Measurements from ENCODE around the gene TAF1A.

Gene TAF1A

DNA sequence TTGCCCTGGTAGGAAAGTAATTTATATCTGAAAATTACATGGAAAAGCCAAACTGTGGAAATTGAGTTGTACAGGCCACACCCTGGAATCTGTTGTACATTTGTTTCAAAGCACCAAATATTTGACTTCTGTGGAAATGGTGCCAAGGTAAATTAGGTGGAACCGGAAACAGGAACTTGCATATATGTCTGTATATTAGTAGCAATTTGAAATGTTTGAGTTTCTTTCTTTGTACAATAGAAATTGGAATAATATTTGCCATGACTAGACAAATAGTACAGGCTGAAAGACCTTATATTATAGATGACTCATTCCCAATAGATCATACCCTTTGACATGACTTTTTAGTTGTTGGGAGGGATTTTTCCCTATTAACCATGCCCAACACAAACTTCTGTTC is 10.5 kb upstream of the TAF1A start:
- in situ Hi-C loops (cut with MboI; ENCODE audit: low sequenced_read_pairs) = no loop called here

DNA sequence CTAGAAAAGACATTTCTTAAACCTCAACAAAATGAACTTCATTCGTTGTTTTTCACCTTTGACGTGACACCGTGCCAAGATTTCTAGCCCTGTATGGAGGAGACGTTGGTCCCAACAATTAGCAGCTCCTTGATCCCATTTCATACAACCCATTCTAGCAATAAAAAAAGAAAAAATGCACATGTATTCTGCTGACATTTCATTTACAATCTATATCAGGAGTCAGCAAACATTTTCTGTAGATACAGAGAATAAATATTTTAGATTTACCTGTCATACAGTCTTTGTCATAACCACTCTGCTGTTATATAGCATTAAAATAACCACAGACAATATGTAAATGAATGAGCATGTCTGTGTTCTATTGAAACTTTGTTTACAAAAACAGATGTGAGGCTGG is 7.0 kb upstream of the TAF1A start:
- in situ Hi-C loops (cut with MboI; ENCODE audit: low sequenced_read_pairs) = no loop called here

DNA sequence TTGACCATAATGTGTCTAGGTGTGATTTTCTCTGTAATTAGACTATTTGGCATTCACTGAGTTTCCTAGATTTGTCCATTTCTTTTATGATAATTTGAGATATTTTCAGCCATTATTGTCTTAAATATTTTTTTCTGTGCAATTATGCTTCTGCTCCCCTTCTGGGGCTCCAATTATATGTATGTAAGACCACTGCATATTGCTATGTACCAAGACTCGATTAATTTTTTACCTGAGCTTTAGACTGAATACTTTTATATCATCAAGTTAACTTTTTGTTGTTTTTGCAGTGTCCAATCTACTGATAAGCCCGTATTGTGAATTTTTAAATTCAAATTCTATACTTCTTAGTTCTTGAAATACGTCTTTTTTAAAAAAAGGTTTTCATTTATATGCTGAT is 5.1 kb upstream of the TAF1A start:
- in situ Hi-C loops (cut with MboI; ENCODE audit: low sequenced_read_pairs) = no loop called here

DNA sequence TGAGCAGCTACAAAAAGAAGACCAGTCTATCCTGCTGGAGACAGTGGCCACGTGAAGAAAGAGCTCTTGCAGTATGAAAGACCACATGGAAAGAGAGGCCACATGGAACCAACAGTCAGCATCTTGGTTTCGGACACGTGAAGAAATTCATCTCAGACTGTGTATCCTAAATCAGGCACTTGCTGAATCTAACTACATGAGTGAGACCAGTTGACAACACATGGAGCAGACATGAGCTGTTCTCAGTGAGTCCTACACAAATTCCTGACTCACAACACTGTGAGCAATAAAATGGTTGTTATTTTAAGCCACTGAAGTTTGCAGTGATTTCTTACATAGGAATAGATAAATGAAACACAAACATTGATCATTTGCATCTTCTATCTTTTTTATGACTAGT is 2.4 kb upstream of the TAF1A start:
- in situ Hi-C loops (cut with MboI; ENCODE audit: low sequenced_read_pairs) = no loop called here

DNA sequence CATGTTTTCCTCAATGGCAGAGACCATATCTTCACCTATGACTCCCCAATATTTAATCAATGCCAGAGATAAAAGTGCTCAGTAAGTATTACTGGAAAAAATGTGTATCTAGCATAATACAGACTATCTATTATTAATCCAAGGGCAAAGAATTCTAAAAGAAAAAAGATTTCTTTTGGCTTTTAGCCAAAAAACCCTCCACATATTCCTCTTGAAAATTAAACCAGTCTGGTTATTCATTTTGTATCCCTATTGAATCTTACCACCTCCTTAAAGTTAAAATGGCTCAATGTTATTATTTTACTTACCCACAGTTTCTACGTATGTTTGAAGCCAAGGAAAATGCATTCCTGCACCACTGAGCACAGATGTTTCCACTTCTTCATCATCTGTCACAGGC is 1.6 kb downstream of the TAF1A start:
- in situ Hi-C loops (cut with MboI; ENCODE audit: low sequenced_read_pairs) = no loop called here

DNA sequence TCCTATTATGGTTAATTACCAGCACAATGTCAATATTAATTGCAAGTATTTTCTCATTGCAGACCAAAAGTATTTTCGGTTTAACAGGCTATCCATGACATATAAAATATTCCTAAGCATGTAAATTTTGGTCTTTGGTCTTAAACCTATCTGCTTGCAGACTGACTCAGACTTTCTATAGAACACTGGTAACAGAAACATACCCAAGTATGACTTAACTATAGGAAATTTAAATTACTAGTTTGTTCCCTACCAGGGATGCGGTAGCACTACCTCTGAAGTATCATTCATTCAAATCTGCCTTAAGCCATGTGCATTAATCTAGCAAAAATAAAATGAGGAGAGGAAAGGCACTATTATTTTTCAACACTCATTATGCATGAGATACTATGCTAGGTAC is 2.9 kb downstream of the TAF1A start:
- in situ Hi-C loops (cut with MboI; ENCODE audit: low sequenced_read_pairs) = no loop called here

DNA sequence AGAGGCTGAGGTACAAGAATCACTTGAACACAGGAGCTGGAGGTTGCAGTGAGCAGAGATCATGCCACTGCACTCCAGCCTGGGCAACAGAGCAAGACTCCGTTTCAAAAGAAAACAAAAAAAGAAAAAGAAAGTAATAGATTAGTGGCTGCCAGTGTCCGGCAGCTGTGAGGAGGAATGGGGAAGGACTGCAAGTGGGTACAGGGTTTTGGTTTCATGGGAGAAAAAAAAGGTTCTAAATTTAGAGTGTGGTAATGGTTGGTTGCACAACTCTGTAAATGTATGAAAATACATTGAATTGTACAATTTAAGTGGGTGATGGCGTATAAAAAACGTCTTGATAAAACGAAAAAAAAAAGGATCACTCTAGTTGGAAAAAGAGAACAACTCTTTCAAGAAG is 6.7 kb downstream of the TAF1A start:
- in situ Hi-C loops (cut with MboI; ENCODE audit: low sequenced_read_pairs) = no loop called here

DNA sequence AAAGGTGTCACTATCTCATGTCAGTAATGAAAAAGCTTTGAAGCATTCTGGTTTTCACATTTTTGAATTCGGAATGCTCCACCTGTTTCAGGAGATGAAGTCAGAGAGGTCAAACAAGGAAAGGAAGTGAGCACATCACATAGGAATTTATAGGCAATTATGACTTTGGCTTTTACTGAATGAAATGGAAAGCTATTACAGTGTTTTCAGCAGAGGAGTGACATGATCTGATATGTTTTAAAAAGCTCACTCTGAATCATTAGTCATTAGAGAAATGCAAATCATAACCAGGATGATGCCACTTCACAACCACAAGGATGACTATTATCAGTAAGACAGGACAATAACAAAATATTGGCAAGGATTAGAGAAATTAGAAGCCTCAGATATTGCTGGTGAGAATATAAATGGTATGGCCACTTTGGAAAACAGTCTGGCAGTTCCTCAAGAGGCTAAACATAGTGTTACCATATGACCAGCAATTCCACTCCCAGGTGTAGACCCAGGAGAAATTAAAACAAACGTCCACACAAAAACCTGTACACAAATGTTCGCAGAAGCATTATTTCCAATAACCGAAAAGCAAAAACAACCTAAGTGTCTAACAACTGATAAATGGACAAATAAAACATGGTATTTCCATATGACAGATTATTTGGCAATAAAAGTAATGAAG is 7.5 kb downstream of the TAF1A start:
- in situ Hi-C loops (cut with MboI; ENCODE audit: low sequenced_read_pairs) = no loop called here

DNA sequence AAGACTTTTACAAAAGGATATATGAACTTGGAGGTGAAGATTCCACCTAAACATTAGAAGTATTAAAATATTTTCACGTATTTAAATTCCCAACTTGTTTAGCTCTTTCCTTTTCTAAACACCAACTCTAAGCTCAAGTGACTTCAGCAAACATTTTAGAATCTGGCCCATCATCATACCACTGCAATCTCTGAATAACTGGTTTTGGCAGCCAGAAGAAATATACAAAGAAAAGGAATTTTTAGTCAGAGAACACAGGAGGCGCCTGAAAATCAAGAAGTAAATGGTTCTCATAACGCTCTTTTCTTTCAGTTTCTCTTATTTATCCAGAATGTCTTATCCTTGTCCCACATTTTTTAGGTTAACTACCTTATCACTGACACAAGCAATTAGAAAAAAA is 10.4 kb downstream of the TAF1A start:
- in situ Hi-C loops (cut with MboI; ENCODE audit: low sequenced_read_pairs) = no loop called here

DNA sequence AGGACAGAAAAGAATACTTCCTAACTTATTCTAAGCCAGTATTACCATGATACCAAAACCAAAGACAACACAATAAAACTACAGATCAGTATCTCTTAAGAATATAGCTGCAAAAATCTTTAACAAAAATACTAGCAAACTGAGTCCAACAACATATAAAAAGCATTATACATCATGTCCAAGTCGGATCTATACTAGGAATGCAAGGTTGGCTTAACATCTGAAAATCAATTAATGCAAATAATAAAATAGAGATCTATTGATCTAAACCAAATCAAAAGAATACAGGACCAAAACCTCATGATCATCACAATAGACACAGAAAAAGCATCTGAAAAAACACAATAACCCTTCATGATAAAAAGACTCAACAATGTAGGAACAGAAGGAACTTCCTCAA is 18.9 kb downstream of the TAF1A start:
- in situ Hi-C loops (cut with MboI; ENCODE audit: low sequenced_read_pairs) = no loop called here

DNA sequence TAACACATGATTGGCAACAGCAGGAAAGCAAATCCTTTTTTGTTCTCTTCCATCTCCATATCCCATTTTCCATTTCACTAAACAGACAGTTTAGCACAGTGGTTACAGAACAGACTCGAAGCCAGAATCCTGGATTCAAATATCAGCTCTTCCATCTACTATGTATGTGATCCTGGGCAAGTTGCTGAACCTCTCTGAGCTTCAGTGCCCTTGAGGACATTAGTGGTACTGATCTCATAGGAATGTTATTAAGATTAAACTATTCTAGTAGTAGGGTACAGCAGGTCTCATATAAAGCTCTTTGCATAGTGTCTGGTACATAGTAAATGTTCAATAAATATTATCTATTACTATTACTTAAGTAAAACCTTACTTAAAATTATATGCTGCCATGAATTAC is 28.1 kb downstream of the TAF1A start:
- in situ Hi-C loops (cut with MboI; ENCODE audit: low sequenced_read_pairs) = no loop called here

DNA sequence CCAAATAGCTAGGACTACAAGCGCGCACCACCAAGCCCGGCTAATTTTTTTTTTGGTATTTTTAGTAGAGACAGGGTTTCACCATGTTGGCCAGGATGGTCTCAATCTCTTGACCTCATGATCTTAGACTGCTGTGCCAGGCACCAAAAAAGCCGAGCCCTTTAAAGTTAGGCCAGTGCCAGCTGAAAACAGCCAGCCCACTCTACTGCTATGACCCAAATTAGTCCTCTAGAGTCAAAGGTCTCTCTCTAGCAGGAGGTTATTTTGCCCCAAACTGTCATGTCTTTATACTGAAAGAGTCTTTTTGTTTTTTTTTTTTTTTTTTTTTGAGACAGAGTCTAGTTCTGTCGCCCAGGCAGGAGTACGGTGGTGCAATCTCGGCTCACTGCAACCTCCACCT is 32.2 kb downstream of the TAF1A start:
- in situ Hi-C loops (cut with MboI; ENCODE audit: low sequenced_read_pairs) = no loop called here

DNA sequence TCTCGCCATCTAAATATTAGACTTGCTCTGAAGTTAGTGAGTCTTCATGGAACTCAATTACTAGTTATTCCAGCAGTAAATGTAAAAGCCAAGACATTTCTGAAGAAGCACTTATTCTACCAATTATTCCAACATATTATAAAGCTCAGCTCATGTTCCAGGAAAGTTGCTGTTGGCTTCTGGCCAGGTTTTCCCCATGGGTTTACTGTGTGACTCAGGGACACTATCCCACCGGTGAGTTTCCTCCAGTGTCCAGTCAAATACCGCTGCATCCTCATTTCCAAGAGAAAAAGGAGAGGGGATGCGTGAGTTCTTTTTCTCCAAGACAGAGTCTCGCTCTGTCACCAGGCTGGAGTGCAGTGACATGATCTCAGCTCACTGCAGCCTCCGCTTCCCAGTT is 32.6 kb downstream of the TAF1A start:
- in situ Hi-C loops (cut with MboI; ENCODE audit: low sequenced_read_pairs) = no loop called here

DNA sequence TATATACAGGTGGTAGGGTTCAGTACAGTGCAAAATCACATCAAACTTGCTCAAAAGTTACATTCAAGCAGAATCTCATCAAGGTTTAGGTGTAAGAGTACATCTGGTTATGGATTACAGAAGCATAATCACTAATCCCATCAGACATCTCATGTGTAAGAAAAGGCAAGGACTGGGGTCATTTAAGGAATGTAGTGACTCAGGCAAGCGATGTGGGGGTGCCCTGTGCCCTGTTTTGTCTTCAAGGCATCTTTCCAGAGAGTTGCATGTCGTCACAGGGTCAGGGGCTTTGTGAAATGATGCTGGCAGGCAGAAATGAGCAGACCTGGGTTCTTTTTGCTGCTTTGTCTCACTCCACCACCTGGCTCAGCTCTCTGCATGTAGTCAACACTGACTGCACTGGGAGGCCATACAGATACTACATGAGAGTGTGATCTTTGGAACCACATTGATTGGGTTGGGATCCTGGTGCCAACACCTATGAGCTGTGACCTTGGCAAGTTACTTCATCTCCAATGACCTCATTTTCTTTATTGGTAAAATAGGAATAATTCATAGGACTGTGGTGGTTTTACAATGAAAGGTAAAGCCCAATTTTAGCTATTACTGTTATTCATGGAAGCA is 33.6 kb downstream of the TAF1A start:
- in situ Hi-C loops (cut with MboI; ENCODE audit: low sequenced_read_pairs) = no loop called here

DNA sequence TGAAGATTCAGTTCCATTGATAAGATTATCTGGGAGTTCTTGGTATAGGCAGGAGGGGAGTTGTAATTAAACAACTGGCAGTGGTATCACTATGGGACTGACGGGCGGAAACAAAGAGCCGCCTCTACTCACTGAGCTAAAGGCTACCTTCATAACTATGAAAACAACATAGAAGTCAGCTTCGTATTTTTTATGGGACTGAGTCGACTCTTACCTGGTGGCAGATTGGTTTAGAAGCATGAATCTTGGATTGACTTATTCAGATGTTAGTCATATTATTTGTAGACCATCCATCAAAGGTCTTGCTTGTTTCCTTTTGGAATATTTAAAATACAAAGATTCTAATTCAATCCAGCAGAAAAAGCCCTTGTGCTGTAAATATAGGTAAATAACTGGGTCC is 35.6 kb downstream of the TAF1A start:
- in situ Hi-C loops (cut with MboI; ENCODE audit: low sequenced_read_pairs) = no loop called here

DNA sequence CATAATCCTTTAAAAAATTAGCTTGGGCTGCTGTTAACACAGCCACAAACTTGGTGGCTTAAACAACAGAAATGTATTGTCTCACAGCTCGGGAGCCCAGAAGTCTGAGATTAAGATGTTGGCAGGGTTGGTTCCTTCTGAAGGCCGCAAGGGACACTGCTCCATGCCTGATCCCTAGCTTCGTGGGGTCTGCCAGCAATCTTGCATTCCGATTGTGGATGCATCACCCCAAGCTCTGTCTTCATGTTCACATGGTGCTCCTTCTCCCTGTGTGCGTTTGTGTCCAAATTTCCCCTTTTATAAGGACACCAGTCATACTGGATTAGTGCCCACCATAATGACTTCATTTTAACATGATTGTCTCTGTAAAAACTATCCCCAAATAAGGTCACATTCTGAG is 36.9 kb downstream of the TAF1A start:
- in situ Hi-C loops (cut with MboI; ENCODE audit: low sequenced_read_pairs) = no loop called here

DNA sequence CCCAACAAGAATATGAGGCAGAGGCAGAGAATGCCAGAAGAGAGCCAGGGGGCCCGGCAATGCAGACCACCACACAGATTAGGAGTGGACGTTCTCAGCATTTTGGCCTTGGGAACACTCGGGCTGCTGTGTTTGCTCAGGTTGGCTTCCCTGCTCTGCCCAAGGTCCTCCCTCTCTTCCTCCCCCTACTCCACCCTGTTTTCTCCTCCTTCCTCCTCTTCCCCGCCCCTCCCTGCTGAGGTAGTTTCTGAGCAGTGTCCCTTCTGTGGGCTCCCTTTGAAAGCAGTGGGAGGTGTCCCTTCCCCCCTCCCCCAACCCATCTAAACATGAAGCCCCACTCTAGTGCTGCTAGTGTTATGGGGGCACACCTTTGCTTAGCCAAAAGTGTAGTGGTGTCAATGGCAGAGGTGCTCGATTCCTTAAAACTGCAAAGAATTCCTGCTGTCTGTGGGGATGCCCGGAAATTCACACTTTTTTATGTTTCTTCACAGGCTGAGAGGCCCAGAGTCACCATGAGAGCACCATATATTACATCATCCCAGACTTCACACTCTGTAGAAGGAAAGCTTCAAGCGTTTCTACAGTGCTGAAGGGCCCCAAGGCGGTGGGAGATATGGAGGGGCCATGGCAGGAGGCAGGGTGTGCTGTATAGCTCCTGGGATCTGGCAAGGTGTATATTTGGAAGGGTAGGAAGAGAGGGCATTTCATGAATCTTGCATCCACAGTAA is 41.6 kb downstream of the TAF1A start, which contains the start of gene HHIPL2:
Gene HHIPL2 (minus strand): TSS at position 161 of the 728 bp plus-strand sequence. CDS start 60 bp downstream, at position 101.
- in situ Hi-C loops (cut with MboI; ENCODE audit: low sequenced_read_pairs) = no loop called here

DNA sequence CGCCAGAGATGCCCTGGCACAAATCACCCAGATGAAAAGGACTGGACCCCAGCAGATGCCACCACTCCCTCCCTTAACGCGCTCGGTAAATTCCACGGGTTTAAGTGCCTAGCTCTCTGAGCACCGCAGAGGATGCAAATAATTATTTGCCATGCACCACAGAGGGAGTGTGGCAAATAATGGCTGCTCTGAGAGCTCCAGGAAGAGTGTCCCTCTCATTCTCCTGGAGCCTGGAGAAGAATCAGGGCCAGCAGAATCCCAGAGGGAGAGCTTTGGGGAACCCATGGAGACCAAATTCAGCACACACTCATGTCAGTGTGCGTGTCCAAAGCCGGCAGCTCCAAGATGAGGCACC is 42.5 kb downstream of the TAF1A start:
- in situ Hi-C loops (cut with MboI; ENCODE audit: low sequenced_read_pairs) = no loop called here

DNA sequence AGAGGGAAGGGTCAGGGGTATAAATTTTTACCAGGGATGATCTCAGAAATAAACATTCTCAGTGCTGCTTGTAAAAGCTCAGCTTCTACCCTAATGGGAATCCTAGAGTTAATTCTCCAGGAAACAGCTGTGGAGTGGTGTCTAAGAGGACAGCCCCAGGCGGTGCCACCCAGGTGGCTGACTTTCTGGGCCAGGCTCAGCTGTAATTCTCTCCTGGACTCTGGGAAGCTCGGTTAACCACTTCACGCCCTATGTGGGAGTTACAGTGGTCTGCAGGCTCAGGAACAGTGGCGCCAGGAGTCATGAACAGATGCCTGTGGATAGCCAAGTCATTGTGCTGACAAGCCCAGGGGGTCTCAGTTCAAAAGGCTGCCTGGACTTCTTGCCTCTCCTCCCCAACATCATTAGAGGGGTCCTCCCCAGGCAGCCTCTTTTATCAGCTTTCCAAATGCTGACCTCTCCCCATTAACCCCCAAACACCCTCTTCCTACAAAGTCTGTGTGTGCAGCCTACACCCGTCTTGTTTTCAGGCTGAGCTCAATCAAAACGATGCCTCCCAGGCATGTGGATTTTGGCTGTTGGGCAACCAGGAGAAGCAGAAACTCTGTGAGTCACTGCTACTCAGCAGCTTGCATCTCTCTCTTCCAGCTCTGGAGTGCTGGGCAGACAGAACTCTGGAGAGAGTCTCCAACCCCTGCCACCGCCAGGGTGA is 43.0 kb downstream of the TAF1A start:
- in situ Hi-C loops (cut with MboI; ENCODE audit: low sequenced_read_pairs) = no loop called here

DNA sequence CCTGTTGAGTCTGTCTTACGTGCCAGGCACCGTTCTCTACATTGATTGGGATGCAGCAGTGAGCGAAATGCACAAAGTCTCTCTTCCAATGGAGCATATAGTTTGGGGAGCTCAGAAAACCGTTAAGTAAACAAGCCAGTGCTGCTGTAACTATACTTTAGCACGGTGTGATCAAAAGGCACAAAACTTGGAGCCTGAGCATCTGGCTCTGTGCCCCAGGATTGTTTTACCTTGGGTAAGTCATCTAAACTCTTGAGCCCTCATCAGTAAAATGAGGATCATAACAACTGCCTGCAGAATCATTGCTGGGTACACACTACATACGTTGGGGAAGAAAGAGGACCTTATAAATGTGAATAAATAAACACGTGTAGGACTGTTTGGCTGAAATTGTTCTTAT is 43.6 kb downstream of the TAF1A start:
- in situ Hi-C loops (cut with MboI; ENCODE audit: low sequenced_read_pairs) = no loop called here

DNA sequence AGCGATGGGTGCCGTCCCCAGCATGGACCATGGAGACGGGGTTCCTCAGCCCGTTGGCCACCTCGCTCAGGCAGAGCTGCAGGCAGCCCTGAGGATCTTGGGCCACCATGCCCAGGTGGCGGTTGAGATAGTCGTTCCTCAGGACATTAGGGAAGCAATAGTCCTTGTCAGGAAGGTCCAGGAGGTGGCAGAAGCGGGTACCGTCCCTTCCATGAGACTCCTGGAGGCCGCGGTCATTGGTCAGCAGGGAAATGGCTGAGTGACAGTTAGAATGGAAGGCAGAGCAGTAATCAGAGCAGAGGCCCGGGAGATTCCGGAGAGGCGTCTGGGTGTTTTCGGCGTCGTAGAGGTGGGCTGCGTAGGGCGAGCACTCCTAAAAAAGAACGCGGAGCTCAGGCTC is 45.9 kb downstream of the TAF1A start:
- in situ Hi-C loops (cut with MboI; ENCODE audit: low sequenced_read_pairs) = no loop called here

DNA sequence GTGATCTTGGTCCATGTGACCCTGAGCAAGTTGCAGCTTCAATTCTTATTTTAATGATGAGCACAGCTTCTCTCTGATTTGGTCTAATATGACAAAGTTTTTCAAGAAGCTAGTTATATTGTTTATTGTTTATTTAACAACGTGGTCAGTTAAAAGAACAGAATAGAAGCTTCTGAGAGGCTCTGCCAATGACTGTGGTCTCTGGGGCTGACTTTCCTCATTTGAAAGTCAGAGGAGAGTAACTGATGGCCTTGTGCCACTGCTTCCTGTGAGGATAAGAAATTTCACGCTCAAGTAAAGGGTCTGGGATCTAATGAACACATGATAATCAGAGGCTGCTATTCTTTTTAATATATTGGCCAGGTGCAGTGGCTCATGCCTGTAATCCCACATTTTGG is 49.1 kb downstream of the TAF1A start:
- in situ Hi-C loops (cut with MboI; ENCODE audit: low sequenced_read_pairs) = no loop called here
